ENCODE measurements around the gene KPNA4.
"Not testable (repeated sequence)": the region's sequence is repeated elsewhere in the genome, so short reads cannot be mapped to it uniquely, and the experiment has no call there.

Gene KPNA4

GRCh38 chr3:160482796-160483195, 82.6 kb downstream of the KPNA4 start:
- no peak for DNase-seq

- no peak for DNase-seq
Observed at GRCh38 chr3:160481856-160482255, 83.5 kb downstream of the KPNA4 start.

GRCh38 chr3:160480931-160481330, 84.4 kb downstream of the KPNA4 start:
- no peak for DNase-seq

- no peak for DNase-seq
Observed at GRCh38 chr3:160479376-160479775, 86.0 kb downstream of the KPNA4 start.

GRCh38 chr3:160478338-160478737, 87.0 kb downstream of the KPNA4 start:
- no peak for DNase-seq

GRCh38 chr3:160477750-160478149, 87.6 kb downstream of the KPNA4 start:
- DNase-seq: no peak

- DNase-seq: no peak
Observed at GRCh38 chr3:160475884-160476283, 89.5 kb downstream of the KPNA4 start.

- no peak for DNase-seq
Observed at GRCh38 chr3:160475153-160475552, 90.2 kb downstream of the KPNA4 start.

- DNase-seq: no peak
Observed at GRCh38 chr3:160474416-160474838, 90.9 kb downstream of the KPNA4 start.

- DNase-seq: no peak
Observed at GRCh38 chr3:160473978-160474377, 91.4 kb downstream of the KPNA4 start.

GRCh38 chr3:160473221-160473620, 92.2 kb downstream of the KPNA4 start:
- no peak for DNase-seq

GRCh38 chr3:160472344-160472743, 93.0 kb downstream of the KPNA4 start:
- DNase-seq: no peak

GRCh38 chr3:160471892-160472291, 93.5 kb downstream of the KPNA4 start:
- no peak for DNase-seq

- DNase-seq: no peak
Observed at GRCh38 chr3:160470181-160470580, 95.2 kb downstream of the KPNA4 start.

GRCh38 chr3:160464971-160465370, 100.4 kb downstream of the KPNA4 start:
- no peak for DNase-seq

- no peak for DNase-seq
Observed at GRCh38 chr3:160464321-160464720, 101.0 kb downstream of the KPNA4 start.

- no peak for DNase-seq
Observed at GRCh38 chr3:160460033-160460432, 105.3 kb downstream of the KPNA4 start.

GRCh38 chr3:160459450-160459970, 105.9 kb downstream of the KPNA4 start:
- no peak for DNase-seq

- no peak for DNase-seq
Observed at GRCh38 chr3:160458151-160458550, 107.2 kb downstream of the KPNA4 start.

GRCh38 chr3:160455846-160456245, 109.5 kb downstream of the KPNA4 start:
- DNase-seq: no peak

GRCh38 chr3:160454995-160455394, 110.4 kb downstream of the KPNA4 start:
- no peak for DNase-seq

GRCh38 chr3:160452251-160452650, 113.1 kb downstream of the KPNA4 start:
- not testable (repeated sequence) for DNase-seq

- no peak for DNase-seq
Observed at GRCh38 chr3:160451602-160452001, 113.8 kb downstream of the KPNA4 start.

- no peak for DNase-seq
Observed at GRCh38 chr3:160450846-160451245, 114.5 kb downstream of the KPNA4 start.

Measured in CD4-positive, alpha-beta T cell treated with Interleukin-1 beta for 1 hour (primary cell).